H9 (cell line): Measurements from ENCODE around the gene SLC22A3. TPM values are rescaled to one million over a fixed set of nuclear protein-coding genes. Genes with fewer than 3 reads are reported as not detected.

Experiments
- DNase-seq: peaks from one replicate; pipeline ENCODE4 v3.0.0-alpha.2; 2017
- H2AFZ ChIP-seq: one replicate; pipeline ENCODE4 v1.6.1; 2013; ENCODE audit warnings: mild to moderate bottlenecking, low read length, control low read depth, moderate library complexity
- H2AK5ac ChIP-seq: 2 replicates; pipeline ENCODE4 v1.6.1; 2013; ENCODE audit warnings: low read length, control low read depth, mixed read lengths; ENCODE audit not compliant: insufficient read length
- H2BK120ac ChIP-seq: one replicate; pipeline ENCODE4 v1.6.1; 2013; ENCODE audit warnings: low read depth, mild to moderate bottlenecking, low read length, control low read depth, inconsistent platforms; ENCODE audit not compliant: poor library complexity, severe bottlenecking
- H2BK12ac ChIP-seq: 2 replicates; pipeline ENCODE4 v1.6.1; 2013; ENCODE audit warnings: low read length, control low read depth, mixed read lengths, low read depth; ENCODE audit not compliant: insufficient read length
- H2BK15ac ChIP-seq: 2 replicates; pipeline ENCODE4 v1.6.1; 2013; ENCODE audit warnings: low read depth, low read length, control low read depth
- H2BK20ac ChIP-seq: one replicate; pipeline ENCODE4 v1.6.1; 2013; ENCODE audit warnings: low read depth, mild to moderate bottlenecking, low read length, control low read depth, inconsistent platforms; ENCODE audit not compliant: poor library complexity, severe bottlenecking
- H2BK5ac ChIP-seq: 2 replicates; pipeline ENCODE4 v1.6.1; 2013; ENCODE audit warnings: low read length, control low read depth, mixed read lengths; ENCODE audit not compliant: insufficient read length
- H3K14ac ChIP-seq: 2 replicates; pipeline ENCODE4 v1.6.1; 2013; ENCODE audit warnings: low read length, control low read depth; ENCODE audit not compliant: insufficient read depth
- H3K18ac ChIP-seq: 2 replicates; pipeline ENCODE4 v1.6.1; 2013; ENCODE audit warnings: low read depth, mild to moderate bottlenecking, mixed read lengths, low read length, control low read depth; ENCODE audit not compliant: insufficient read length
- H3K23ac ChIP-seq: 2 replicates; pipeline ENCODE4 v1.6.1; 2013; ENCODE audit warnings: low read length, control low read depth, mixed read lengths, low read depth; ENCODE audit not compliant: insufficient read length
- H3K23me2 ChIP-seq: 2 replicates; pipeline ENCODE4 v1.6.1; 2013; ENCODE audit warnings: low read depth, mild to moderate bottlenecking, mixed read lengths, low read length, control low read depth; ENCODE audit not compliant: insufficient read length, poor library complexity, severe bottlenecking
- H3K27ac ChIP-seq: 2 replicates; pipeline ENCODE4 v1.5.1; 2013; ENCODE audit warnings: low read length, control low read depth, mixed read lengths, low read depth; ENCODE audit not compliant: insufficient read length
- H3K27me3 ChIP-seq: 2 replicates; pipeline ENCODE4 v1.6.1; 2013; ENCODE audit warnings: low read length, control low read depth, inconsistent platforms; ENCODE audit not compliant: insufficient read depth
- H3K4ac ChIP-seq: 2 replicates; pipeline ENCODE4 v1.6.1; 2013; ENCODE audit warnings: low read depth, mild to moderate bottlenecking, control low read depth, inconsistent platforms, low read length, moderate library complexity
- H3K4me1 ChIP-seq: 2 replicates; pipeline ENCODE4 v1.6.1; 2013; ENCODE audit warnings: low read length, control low read depth, inconsistent platforms; ENCODE audit not compliant: insufficient read depth
- H3K4me2 ChIP-seq: 2 replicates; pipeline ENCODE4 v1.6.1; 2013; ENCODE audit warnings: low read length, control low read depth, mixed read lengths; ENCODE audit not compliant: insufficient read length, insufficient read depth
- H3K56ac ChIP-seq: 2 replicates; pipeline ENCODE4 v1.6.1; 2013; ENCODE audit warnings: low read depth, mild to moderate bottlenecking, mixed read lengths, low read length, control low read depth; ENCODE audit not compliant: insufficient read length
- H3K79me1 ChIP-seq: 2 replicates; pipeline ENCODE4 v1.6.1; 2013; ENCODE audit warnings: low read depth, mild to moderate bottlenecking, moderate library complexity, low read length, control low read depth, inconsistent platforms; ENCODE audit not compliant: insufficient read depth, poor library complexity, severe bottlenecking
- H3K79me2 ChIP-seq: 2 replicates; pipeline ENCODE4 v1.6.1; 2013; ENCODE audit warnings: low read length, control low read depth, inconsistent platforms; ENCODE audit not compliant: insufficient read depth
- H3K9ac ChIP-seq: 2 replicates; pipeline ENCODE4 v1.6.1; 2013; ENCODE audit warnings: low read length, control low read depth, mixed read lengths; ENCODE audit not compliant: insufficient read length; ENCODE audit errors: extremely low read depth
- H3K9me3 ChIP-seq: one replicate; pipeline ENCODE4 v1.6.1; 2013; ENCODE audit warnings: low read depth, low read length, inconsistent platforms; ENCODE audit not compliant: control insufficient read depth
- H3T11ph ChIP-seq: one replicate; pipeline ENCODE4 v1.6.1; 2013; ENCODE audit warnings: mild to moderate bottlenecking, low read length, control low read depth, inconsistent platforms
- H4K20me1 ChIP-seq: one replicate; pipeline ENCODE4 v1.6.1; 2013; ENCODE audit not compliant: control insufficient read depth, insufficient read length, insufficient read depth
- H4K5ac ChIP-seq: 2 replicates; pipeline ENCODE4 v1.6.1; 2013; ENCODE audit warnings: low read depth, mild to moderate bottlenecking, mixed read lengths, low read length, control low read depth; ENCODE audit not compliant: insufficient read length
- H4K8ac ChIP-seq: replicated peaks from 2 replicates; pipeline ENCODE4 v1.6.1; 2013; ENCODE audit warnings: low read length, control low read depth, mixed read lengths, low read depth; ENCODE audit not compliant: insufficient read length
- H4K91ac ChIP-seq: 2 replicates; pipeline ENCODE4 v1.6.1; 2013; ENCODE audit warnings: low read depth, mild to moderate bottlenecking, moderate library complexity, mixed read lengths, low read length, control low read depth; ENCODE audit not compliant: insufficient read length
- H3K27ac Mint-ChIP-seq, 3 experiments: 2 replicates in 2 of 3; 3 replicates in 1 of 3; pipeline ENCODE4 v1.8.0; 2020 to 2021; ENCODE audit warnings: mixed read lengths in 3 of 3, mild to moderate bottlenecking in 1 of 3, moderate library complexity in 1 of 3
- H3K27me3 Mint-ChIP-seq: 2 replicates; pipeline ENCODE4 v1.8.0; 2021; ENCODE audit warnings: low read depth, mild to moderate bottlenecking, moderate library complexity, mixed read lengths
- H3K36me3 Mint-ChIP-seq, 3 experiments: 2 replicates in 2 of 3; 3 replicates in 1 of 3; pipeline ENCODE4 v1.8.0; 2020 to 2021; ENCODE audit warnings: low read depth in 3 of 3, mixed read lengths in 3 of 3; ENCODE audit not compliant: insufficient read depth in 1 of 3
- H3K4me1 Mint-ChIP-seq, 2 experiments: 2 replicates each; pipeline ENCODE4 v1.8.0; 2020; ENCODE audit warnings: mixed read lengths in 2 of 2
- H3K4me3 Mint-ChIP-seq, 2 experiments: 2 replicates in 1 of 2; 3 replicates in 1 of 2; pipeline ENCODE4 v1.8.0; 2020 to 2021; ENCODE audit warnings: mild to moderate bottlenecking in 2 of 2, mixed read lengths in 2 of 2, moderate library complexity in 1 of 2
- H3K9me3 Mint-ChIP-seq, 2 experiments: 2 replicates in 1 of 2; 3 replicates in 1 of 2; pipeline ENCODE4 v1.8.0; 2020; ENCODE audit warnings: mild to moderate bottlenecking in 2 of 2, mixed read lengths in 2 of 2, moderate library complexity in 1 of 2
- CTCF ChIP-seq: fragments of 200-600 bp; sonication (generic); conservative IDR thresholded peaks from 3 replicates; pipeline ENCODE4 v1.8.0; 2021; ENCODE audit warnings: antibody characterized with exemption, mild to moderate bottlenecking
- WGBS: extraction: QIAGEN DNeasy Blood & Tissue Kit; methylation state at CpG from one replicate; pipeline ENCODE4 v1.1.7; 2013; ENCODE audit warnings: missing lambda C conversion rate, low lambda C conversion rate, mixed read lengths; ENCODE audit not compliant: insufficient read length; ENCODE audit errors: extremely low coverage; 5-methylcytosine and 5-hydroxymethylcytosine counted together
- total RNA-seq: library from RNA; stranded (reverse); gene quantifications from 2 replicates; pipeline ENCODE4 v1.2.1, GENCODE V29; 2021

SLC22A3 gene
- total RNA-seq, 1 experiment from 2014 or later, result 2.7 TPM

- no peak overlapping the region for H2AFZ ChIP-seq
- no peak overlapping the region for H3K4ac ChIP-seq
- no peaks in the 10 kb centered on the region for H3K27me3 ChIP-seq
- no peak overlapping the region for H3K18ac ChIP-seq
- H3K9me3 Mint-ChIP-seq, result no peaks in the 10 kb centered on the region; a peak in 1 of 5 replicates
- H4K91ac ChIP-seq, result no peak overlapping the region
- no peak overlapping the region for H4K5ac ChIP-seq
- H4K8ac ChIP-seq, result no peak overlapping the region
- H2AK5ac ChIP-seq, result no peak overlapping the region
- H3K4me1 ChIP-seq, result no peaks in the 10 kb centered on the region
- no peak overlapping the region for H3T11ph ChIP-seq
- no peak overlapping the region for H2BK120ac ChIP-seq
- TF ChIP-seq CTCF, result no peak
- no peak overlapping the region for H2BK15ac ChIP-seq
- H3K4me3 Mint-ChIP-seq, result no peak overlapping the region; a peak in 1 of 5 replicates
- H3K79me2 ChIP-seq, result no peaks in the 10 kb centered on the region
- 0 out of 7 replicates have a peak overlapping the region, but pooled peaks of 1 of the 3 experiments have one; percentile 3 for H3K27ac Mint-ChIP-seq
- H3K56ac ChIP-seq, result no peak overlapping the region
- no peaks in the 10 kb centered on the region for H3K9me3 ChIP-seq
- no peak overlapping the region for H2BK20ac ChIP-seq
- H3K27ac ChIP-seq, result no peak overlapping the region
- no peaks in the 10 kb centered on the region for H3K27me3 Mint-ChIP-seq
- no peaks in the 10 kb centered on the region for H3K79me1 ChIP-seq
- no peak overlapping the region for H2BK5ac ChIP-seq
- DNase-seq, result no peak
- H3K4me2 ChIP-seq, result no peak overlapping the region
- no peak overlapping the region for H3K14ac ChIP-seq
- H3K36me3 Mint-ChIP-seq, result peaks cover 0 to 5% (median 0%) of the 10 kb centered on the region in 3 experiments; a peak in 3 of 7 replicates
- no peaks in the 10 kb centered on the region for H3K23me2 ChIP-seq
- peaks cover 11 to 13% of the 10 kb centered on the region in 2 experiments for H3K4me1 Mint-ChIP-seq
- no peak overlapping the region for H2BK12ac ChIP-seq
- no peaks in the 10 kb centered on the region for H4K20me1 ChIP-seq
- no peak overlapping the region for H3K23ac ChIP-seq
- no CpG with 5 or more reads among the region's 3 CpGs for WGBS
- no peak overlapping the region for H3K9ac ChIP-seq
Measured at GRCh38 chr6:160398674-160399271, 50.6 kb downstream of the SLC22A3 start.
